GM12873 (cell line): ENCODE results near the gene CADPS2.

Source experiments
- TF ChIP-seq, protein P1 (sequence below): IDR thresholded peaks from 2 replicates; pipeline ENCODE4 v1.5.1; 2012; ENCODE audit warnings: low read depth, mild to moderate bottlenecking, moderate library complexity, low read length, control low read depth; ENCODE audit not compliant: insufficient read depth; ENCODE audit errors: missing control alignments

Gene CADPS2

DNA sequence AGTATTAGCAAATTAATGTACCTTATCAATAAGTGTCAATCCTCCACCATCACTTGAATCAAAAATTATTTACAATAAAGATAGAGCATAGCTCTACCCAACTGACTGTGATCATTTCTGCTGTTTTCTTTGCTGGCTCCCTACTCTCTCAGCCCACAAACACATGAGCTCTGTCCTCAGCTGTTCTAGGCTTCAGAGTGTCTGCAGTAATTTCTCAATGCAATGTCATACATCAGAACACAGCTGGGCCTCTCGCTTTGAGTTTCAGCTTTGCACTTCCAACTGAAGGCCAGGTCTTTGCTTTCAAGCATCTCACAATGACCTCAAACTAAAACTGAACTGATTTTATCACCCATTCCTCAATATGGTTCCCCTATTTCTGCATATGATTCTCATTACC, 243.0 kb downstream of the CADPS2 start:
- TF ChIP-seq, protein P1, sequence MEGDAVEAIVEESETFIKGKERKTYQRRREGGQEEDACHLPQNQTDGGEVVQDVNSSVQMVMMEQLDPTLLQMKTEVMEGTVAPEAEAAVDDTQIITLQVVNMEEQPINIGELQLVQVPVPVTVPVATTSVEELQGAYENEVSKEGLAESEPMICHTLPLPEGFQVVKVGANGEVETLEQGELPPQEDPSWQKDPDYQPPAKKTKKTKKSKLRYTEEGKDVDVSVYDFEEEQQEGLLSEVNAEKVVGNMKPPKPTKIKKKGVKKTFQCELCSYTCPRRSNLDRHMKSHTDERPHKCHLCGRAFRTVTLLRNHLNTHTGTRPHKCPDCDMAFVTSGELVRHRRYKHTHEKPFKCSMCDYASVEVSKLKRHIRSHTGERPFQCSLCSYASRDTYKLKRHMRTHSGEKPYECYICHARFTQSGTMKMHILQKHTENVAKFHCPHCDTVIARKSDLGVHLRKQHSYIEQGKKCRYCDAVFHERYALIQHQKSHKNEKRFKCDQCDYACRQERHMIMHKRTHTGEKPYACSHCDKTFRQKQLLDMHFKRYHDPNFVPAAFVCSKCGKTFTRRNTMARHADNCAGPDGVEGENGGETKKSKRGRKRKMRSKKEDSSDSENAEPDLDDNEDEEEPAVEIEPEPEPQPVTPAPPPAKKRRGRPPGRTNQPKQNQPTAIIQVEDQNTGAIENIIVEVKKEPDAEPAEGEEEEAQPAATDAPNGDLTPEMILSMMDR: no peak

- TF ChIP-seq, protein P1: no peak
Measured at GRCh38 chr7:122638459-122638858, 247.8 kb downstream of the CADPS2 start.

DNA sequence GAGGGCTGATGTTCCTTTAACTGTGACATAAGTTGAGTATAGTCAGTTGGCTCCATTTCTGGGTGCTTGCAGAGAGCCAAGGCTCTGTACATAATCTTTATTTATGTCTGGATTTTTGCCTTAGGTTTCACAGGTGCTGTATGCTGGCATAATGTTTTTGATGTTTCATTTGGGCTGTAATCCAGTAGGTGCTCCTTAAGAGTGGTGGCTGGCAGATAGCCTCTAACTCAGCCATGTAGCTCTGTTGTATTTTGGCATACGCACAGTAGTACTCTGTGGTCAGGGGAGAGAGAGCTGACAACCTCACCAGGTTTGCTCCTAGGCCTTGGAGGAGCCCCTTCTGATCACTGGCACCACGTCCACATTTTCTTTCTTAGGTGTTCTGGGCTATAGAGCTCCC, 248.5 kb downstream of the CADPS2 start:
- TF ChIP-seq, protein P1: no peak

- TF ChIP-seq, protein P1: no peak
Measured at GRCh38 chr7:122633472-122633871, 252.8 kb downstream of the CADPS2 start.

- TF ChIP-seq, protein P1: no peak
Measured at GRCh38 chr7:122632238-122632637, 254.0 kb downstream of the CADPS2 start.

DNA sequence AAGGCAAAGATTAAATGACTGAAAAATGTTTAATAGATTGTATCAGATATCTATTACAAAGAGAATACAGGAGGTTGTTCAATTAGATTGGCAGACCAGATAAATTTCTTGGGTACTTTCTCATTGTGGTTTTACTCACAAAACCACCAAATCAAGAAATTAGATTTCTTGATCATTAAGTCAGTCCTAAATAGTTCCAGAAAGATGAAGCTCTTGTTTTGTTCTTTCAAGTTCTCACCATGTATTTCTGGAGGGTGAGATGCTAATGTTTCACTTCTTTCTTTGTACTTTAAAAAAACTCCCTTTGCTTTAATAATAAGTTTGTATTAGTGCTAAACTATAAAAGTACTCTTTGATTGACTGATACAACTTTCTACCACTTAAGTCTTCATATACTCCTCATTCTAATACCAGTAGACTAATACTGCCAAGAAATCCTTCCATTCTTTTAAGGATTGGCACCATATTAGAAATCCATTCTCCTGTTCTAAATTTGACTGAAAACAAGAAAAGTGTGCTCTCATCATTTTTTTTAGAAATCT, 256.8 kb downstream of the CADPS2 start:
- TF ChIP-seq, protein P1: no peak

GRCh38 chr7:122628651-122629411, 257.4 kb downstream of the CADPS2 start:
- TF ChIP-seq, protein P1: no peak
